ENCODE measurements around the gene DHRS1.

The DHRS1 gene

GRCh38 chr14:24299255-24300191, at the start of gene DHRS1, which contains the start of gene NOP9:
Gene DHRS1, minus strand, starts transcription at chr14:24299780. Its CDS starts 674 bp downstream, at chr14:24299106.
Gene NOP9, plus strand, starts transcription at chr14:24299850. Its CDS starts 105 bp downstream, at chr14:24299955.
- peak; percentile 71 for DNase-seq (ENCODE audit: low read depth)

GRCh38 chr14:24348186-24348585, 48.6 kb upstream of the DHRS1 start:
- DNase-seq (ENCODE audit: low read depth): no peak

- DNase-seq (ENCODE audit: low read depth): no peak
Observed at GRCh38 chr14:24347134-24347533, 47.6 kb upstream of the DHRS1 start.

- DNase-seq (ENCODE audit: low read depth): no peak
Observed at GRCh38 chr14:24343795-24344660, 44.4 kb upstream of the DHRS1 start.

- no peak for DNase-seq (ENCODE audit: low read depth)
Observed at GRCh38 chr14:24342889-24343288, 43.3 kb upstream of the DHRS1 start.

GRCh38 chr14:24340606-24341005, 41.0 kb upstream of the DHRS1 start:
- DNase-seq (ENCODE audit: low read depth): no peak

- no peak for DNase-seq (ENCODE audit: low read depth)
Observed at GRCh38 chr14:24339284-24340151, 39.9 kb upstream of the DHRS1 start, which contains the start of gene RIPK3. Gene RIPK3, minus strand, starts transcription at chr14:24339991. Its CDS starts 165 bp downstream, at chr14:24339826.

GRCh38 chr14:24338843-24339242, 39.3 kb upstream of the DHRS1 start:
- DNase-seq (ENCODE audit: low read depth): no peak

GRCh38 chr14:24337824-24338175, 38.2 kb upstream of the DHRS1 start:
- no peak for DNase-seq (ENCODE audit: low read depth)

GRCh38 chr14:24337144-24337823, 37.7 kb upstream of the DHRS1 start:
- DNase-seq (ENCODE audit: low read depth): no peak

- no peak for DNase-seq (ENCODE audit: low read depth)
Observed at GRCh38 chr14:24335461-24336171, 36.0 kb upstream of the DHRS1 start.

GRCh38 chr14:24334431-24335291, 35.1 kb upstream of the DHRS1 start, which contains the start of gene ADCY4:
Gene ADCY4, minus strand, starts transcription at chr14:24335071. Its CDS starts 419 bp downstream, at chr14:24334652.
- no peak for DNase-seq (ENCODE audit: low read depth)

GRCh38 chr14:24332268-24332993, 32.9 kb upstream of the DHRS1 start:
- DNase-seq (ENCODE audit: low read depth): no peak

- DNase-seq (ENCODE audit: low read depth): no peak
Observed at GRCh38 chr14:24331731-24332267, 32.2 kb upstream of the DHRS1 start.

- DNase-seq (ENCODE audit: low read depth): no peak
Observed at GRCh38 chr14:24330973-24331674, 31.5 kb upstream of the DHRS1 start.

GRCh38 chr14:24329736-24330135, 30.2 kb upstream of the DHRS1 start:
- no peak for DNase-seq (ENCODE audit: low read depth)

GRCh38 chr14:24329073-24329663, 29.6 kb upstream of the DHRS1 start:
- no peak for DNase-seq (ENCODE audit: low read depth)
